ENCODE data around the gene GRK4. TPM values are rescaled to one million over a fixed set of nuclear protein-coding genes. Genes with fewer than 3 reads are reported as not detected.

GRK4 gene
- total RNA-seq, 4 donors from 2014 or later: 1.0 to 9.4 (median 6.0) TPM; not detected in 1

GRCh38 chr4:3029464-3029863 is 66.1 kb downstream of the GRK4 start:
- TF ChIP-seq POLR2A (IDR thresholded peaks at IDR 0.05) (no peak), CTCF (IDR thresholded peaks at IDR 0.05) (no peak)
- no peaks in the 10 kb centered on the region for H3K4me1 ChIP-seq
- intact Hi-C loops (cut with DNase I; ENCODE audit: low total_unique reads): no loop called here
- H3K36me3 ChIP-seq: no peaks in the 10 kb centered on the region
- DNase-seq: no peak
- no peak overlapping the region for H3K27ac ChIP-seq
- no peaks in the 10 kb centered on the region for H3K27me3 ChIP-seq
- H3K9me3 ChIP-seq: no peaks in the 10 kb centered on the region
- no peak overlapping the region for H3K4me3 ChIP-seq

GRCh38 chr4:3030566-3031356 is 67.4 kb downstream of the GRK4 start:
- H3K4me1 ChIP-seq: no peaks in the 10 kb centered on the region
- H3K27ac ChIP-seq: no peak overlapping the region
- no peak overlapping the region for H3K4me3 ChIP-seq
- no peak for TF ChIP-seq CTCF (IDR thresholded peaks at IDR 0.05)
- no peak for TF ChIP-seq POLR2A (IDR thresholded peaks at IDR 0.05)
- DNase-seq: no peak
- intact Hi-C loops (cut with DNase I; ENCODE audit: low total_unique reads): no loop called here
- no peaks in the 10 kb centered on the region for H3K36me3 ChIP-seq
- H3K27me3 ChIP-seq: no peaks in the 10 kb centered on the region
- H3K9me3 ChIP-seq: no peaks in the 10 kb centered on the region

- H3K4me1 ChIP-seq: no peaks in the 10 kb centered on the region
- TF ChIP-seq CTCF (IDR thresholded peaks at IDR 0.05): no peak
- no peak for TF ChIP-seq POLR2A (IDR thresholded peaks at IDR 0.05)
- DNase-seq: no peak
- H3K9me3 ChIP-seq: no peaks in the 10 kb centered on the region
- no peak overlapping the region for H3K27ac ChIP-seq
- no peaks in the 10 kb centered on the region for H3K36me3 ChIP-seq
- intact Hi-C loops (cut with DNase I; ENCODE audit: low total_unique reads): no loop called here
- no peak overlapping the region for H3K4me3 ChIP-seq
- no peaks in the 10 kb centered on the region for H3K27me3 ChIP-seq
These were observed 68.1 kb downstream of the GRK4 start for GRCh38 chr4:3031357-3032082.

GRCh38 chr4:3034231-3034630 is 70.9 kb downstream of the GRK4 start:
- H3K9me3 ChIP-seq: no peaks in the 10 kb centered on the region
- intact Hi-C loops (cut with DNase I; ENCODE audit: low total_unique reads): no loop called here
- no peak overlapping the region for H3K27ac ChIP-seq
- no peak for TF ChIP-seq POLR2A (IDR thresholded peaks at IDR 0.05)
- H3K36me3 ChIP-seq: no peaks in the 10 kb centered on the region
- no peak for DNase-seq
- no peak overlapping the region for H3K4me3 ChIP-seq
- no peaks in the 10 kb centered on the region for H3K4me1 ChIP-seq
- no peaks in the 10 kb centered on the region for H3K27me3 ChIP-seq

GRCh38 chr4:3035249-3035648 is 71.9 kb downstream of the GRK4 start:
- Histone ChIP-seq H3K36me3 (no peaks in the 10 kb centered on the region), H3K27me3 (no peaks in the 10 kb centered on the region), H3K4me1 (no peaks in the 10 kb centered on the region), H3K9me3 (no peaks in the 10 kb centered on the region), H3K4me3 (no peak overlapping the region), H3K27ac (no peak overlapping the region)
- intact Hi-C loops (cut with DNase I; ENCODE audit: low total_unique reads): no loop called here
- no peak for TF ChIP-seq POLR2A (IDR thresholded peaks at IDR 0.05)
- no peak for TF ChIP-seq CTCF (IDR thresholded peaks at IDR 0.05)
- no peak for DNase-seq
